MM.1S (cell line): Measurements from ENCODE around the gene DFFB.

Experiments used
- DNase-seq: peaks from one replicate; pipeline ENCODE4 v3.0.0-alpha.2; 2015
- H2AFZ ChIP-seq: fragments of 300-600 bp; sonication (generic); 2 replicates; pipeline ENCODE4 v1.6.0; 2016; ENCODE audit warnings: antibody characterized with exemption, low read length
- H3F3A ChIP-seq: fragments of 300-600 bp; sonication (generic); 2 replicates; pipeline ENCODE4 v1.6.1; 2016; ENCODE audit warnings: mild to moderate bottlenecking, antibody characterized with exemption, low read length, moderate library complexity, mixed read lengths; ENCODE audit not compliant: insufficient read depth
- H3K27ac ChIP-seq: fragments of 300-600 bp; sonication (generic); 2 replicates; pipeline ENCODE4 v1.5.1; 2016; ENCODE audit warnings: mild to moderate bottlenecking, low read length
- H3K27me3 ChIP-seq: fragments of 300-600 bp; sonication (generic); replicated peaks from 2 replicates; pipeline ENCODE4 v1.6.0; 2016; ENCODE audit warnings: low read length; ENCODE audit not compliant: insufficient read depth
- H3K36me3 ChIP-seq: fragments of 300-600 bp; sonication (generic); replicated peaks from 2 replicates; pipeline ENCODE4 v1.6.1; 2016; ENCODE audit warnings: mild to moderate bottlenecking, low read length, mixed read lengths; ENCODE audit not compliant: insufficient read depth
- H3K4me1 ChIP-seq: fragments of 300-600 bp; sonication (generic); 2 replicates; pipeline ENCODE4 v1.6.1; 2016; ENCODE audit warnings: low read length, mixed read lengths
- H3K4me2 ChIP-seq: fragments of 300-600 bp; sonication (generic); 2 replicates; pipeline ENCODE4 v1.6.0; 2016; ENCODE audit warnings: low read depth, low read length
- H3K4me3 ChIP-seq: fragments of 300-600 bp; sonication (generic); 2 replicates; pipeline ENCODE4 v1.5.1; 2016; ENCODE audit warnings: low read length, mixed read lengths
- H3K79me2 ChIP-seq: fragments of 300-600 bp; sonication (generic); 2 replicates; pipeline ENCODE4 v1.6.1; 2016; ENCODE audit warnings: mixed run types, low read length, mixed read lengths
- H3K9ac ChIP-seq: fragments of 300-600 bp; sonication (generic); 2 replicates; pipeline ENCODE4 v1.6.1; 2016; ENCODE audit warnings: low read length, mixed read lengths
- H3K9me2 ChIP-seq: fragments of 300-600 bp; sonication (generic); replicated peaks from 2 replicates; pipeline ENCODE4 v1.6.1; 2016; ENCODE audit warnings: mild to moderate bottlenecking, low read length, mixed read lengths; ENCODE audit not compliant: insufficient read depth
- H3K9me3 ChIP-seq: fragments of 300-600 bp; sonication (generic); replicated peaks from 2 replicates; pipeline ENCODE4 v1.6.1; 2016; ENCODE audit warnings: mild to moderate bottlenecking, low read length, mixed read lengths; ENCODE audit not compliant: insufficient read depth
- H4K20me1 ChIP-seq: fragments of 300-600 bp; sonication (generic); 2 replicates; pipeline ENCODE4 v1.6.1; 2016; ENCODE audit warnings: mild to moderate bottlenecking, low read length, moderate library complexity, mixed read lengths; ENCODE audit not compliant: insufficient read depth
- EZH2 ChIP-seq: fragments of 300-600 bp; sonication (generic); optimal IDR thresholded peaks from 2 replicates; pipeline ENCODE3; 2017; ENCODE audit warnings: low read depth, mild to moderate bottlenecking, antibody characterized with exemption, low read length, mixed read lengths
- EZH2phosphoT487 ChIP-seq: fragments of 300-600 bp; sonication (generic); IDR thresholded peaks from 2 replicates; pipeline ENCODE4 v1.6.1; 2018; ENCODE audit warnings: antibody characterized with exemption, low read length
- TF ChIP-seq, protein P1 (sequence below): fragments of 300-600 bp; sonication (generic); IDR thresholded peaks from 2 replicates; pipeline ENCODE4 v1.5.1; 2016; ENCODE audit warnings: antibody characterized with exemption, low read length, mixed read lengths

Gene DFFB

DNA sequence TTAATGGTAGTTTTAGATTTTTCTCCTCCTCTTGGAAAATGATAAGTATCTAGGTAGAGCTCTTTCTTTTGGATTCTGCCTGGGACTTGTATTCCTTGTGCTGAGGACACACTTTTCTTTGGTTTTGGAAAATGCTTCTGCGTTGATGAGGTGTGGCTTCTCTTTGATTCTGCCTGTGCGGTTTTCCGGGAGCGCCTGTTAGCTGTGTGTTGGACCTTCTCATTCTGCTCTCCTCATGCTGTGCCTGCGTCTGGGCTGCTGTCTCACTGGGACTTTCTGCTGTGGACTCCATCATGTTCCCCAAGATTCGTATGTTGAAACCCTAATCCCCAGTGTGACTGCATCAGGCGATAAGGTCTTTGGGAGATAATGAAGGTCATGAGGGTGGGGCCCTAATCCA is 21.8 kb downstream of the DFFB start:
- Histone ChIP-seq H3K27ac (no peak overlapping the region), H2AFZ (no peak overlapping the region), H3F3A (no peaks in the 10 kb centered on the region), H3K36me3 (no peaks in the 10 kb centered on the region), H3K9me2 (no peaks in the 10 kb centered on the region), H4K20me1 (no peaks in the 10 kb centered on the region), H3K4me1 (no peaks in the 10 kb centered on the region), H3K27me3 (no peaks in the 10 kb centered on the region), H3K4me3 (no peak overlapping the region), H3K79me2 (no peaks in the 10 kb centered on the region), H3K9ac (no peak overlapping the region), H3K4me2 (no peak overlapping the region), H3K9me3 (no peaks in the 10 kb centered on the region)
- no peak for TF ChIP-seq EZH2phosphoT487
- TF ChIP-seq, protein P1, sequence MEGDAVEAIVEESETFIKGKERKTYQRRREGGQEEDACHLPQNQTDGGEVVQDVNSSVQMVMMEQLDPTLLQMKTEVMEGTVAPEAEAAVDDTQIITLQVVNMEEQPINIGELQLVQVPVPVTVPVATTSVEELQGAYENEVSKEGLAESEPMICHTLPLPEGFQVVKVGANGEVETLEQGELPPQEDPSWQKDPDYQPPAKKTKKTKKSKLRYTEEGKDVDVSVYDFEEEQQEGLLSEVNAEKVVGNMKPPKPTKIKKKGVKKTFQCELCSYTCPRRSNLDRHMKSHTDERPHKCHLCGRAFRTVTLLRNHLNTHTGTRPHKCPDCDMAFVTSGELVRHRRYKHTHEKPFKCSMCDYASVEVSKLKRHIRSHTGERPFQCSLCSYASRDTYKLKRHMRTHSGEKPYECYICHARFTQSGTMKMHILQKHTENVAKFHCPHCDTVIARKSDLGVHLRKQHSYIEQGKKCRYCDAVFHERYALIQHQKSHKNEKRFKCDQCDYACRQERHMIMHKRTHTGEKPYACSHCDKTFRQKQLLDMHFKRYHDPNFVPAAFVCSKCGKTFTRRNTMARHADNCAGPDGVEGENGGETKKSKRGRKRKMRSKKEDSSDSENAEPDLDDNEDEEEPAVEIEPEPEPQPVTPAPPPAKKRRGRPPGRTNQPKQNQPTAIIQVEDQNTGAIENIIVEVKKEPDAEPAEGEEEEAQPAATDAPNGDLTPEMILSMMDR = no peak
- TF ChIP-seq EZH2 = no peak
- no peak for DNase-seq

DNA sequence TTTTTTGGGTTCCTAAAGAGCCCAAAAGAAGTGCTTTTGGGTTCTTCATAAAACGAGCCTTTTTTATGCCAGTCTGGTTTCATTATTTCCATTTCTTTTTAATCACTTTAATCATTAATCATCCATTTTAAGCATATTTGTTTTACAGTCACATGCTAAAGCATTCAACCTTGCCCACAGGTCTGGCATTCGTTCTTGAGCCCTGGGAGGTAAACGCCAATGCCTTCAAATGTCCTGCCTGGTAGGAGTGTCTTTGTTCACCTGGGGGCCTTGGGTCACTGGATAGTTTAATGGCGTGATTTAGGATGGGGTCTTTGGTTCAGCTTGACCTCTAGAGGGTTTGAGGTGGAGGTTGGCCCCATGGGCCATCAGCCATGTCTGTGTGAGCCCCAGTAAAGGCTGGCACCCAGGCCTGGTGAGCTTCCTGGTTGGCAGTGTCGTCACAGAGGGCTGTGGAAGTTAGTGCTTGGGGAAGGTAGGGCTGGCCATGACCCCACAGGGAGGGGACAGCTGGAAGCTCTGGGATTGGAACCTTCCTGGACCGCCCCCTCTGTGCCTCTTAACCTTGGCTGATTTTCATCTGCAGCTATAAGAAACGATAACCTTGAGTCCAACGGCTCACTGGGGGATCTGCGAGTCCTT is 22.6 kb downstream of the DFFB start:
- H3K79me2 ChIP-seq = no peaks in the 10 kb centered on the region
- H3K36me3 ChIP-seq = no peaks in the 10 kb centered on the region
- no peak overlapping the region for H3K9ac ChIP-seq
- no peaks in the 10 kb centered on the region for H3K9me2 ChIP-seq
- no peak for TF ChIP-seq EZH2
- TF ChIP-seq, protein P1 = no peak
- no peak for TF ChIP-seq EZH2phosphoT487
- no peak for DNase-seq
- H4K20me1 ChIP-seq = no peaks in the 10 kb centered on the region
- no peak overlapping the region for H3K27ac ChIP-seq
- H3F3A ChIP-seq = no peaks in the 10 kb centered on the region
- H2AFZ ChIP-seq = no peak overlapping the region
- H3K9me3 ChIP-seq = no peaks in the 10 kb centered on the region
- no peak overlapping the region for H3K4me3 ChIP-seq
- H3K4me1 ChIP-seq = no peaks in the 10 kb centered on the region
- H3K27me3 ChIP-seq = no peaks in the 10 kb centered on the region
- H3K4me2 ChIP-seq = no peak overlapping the region

DNA sequence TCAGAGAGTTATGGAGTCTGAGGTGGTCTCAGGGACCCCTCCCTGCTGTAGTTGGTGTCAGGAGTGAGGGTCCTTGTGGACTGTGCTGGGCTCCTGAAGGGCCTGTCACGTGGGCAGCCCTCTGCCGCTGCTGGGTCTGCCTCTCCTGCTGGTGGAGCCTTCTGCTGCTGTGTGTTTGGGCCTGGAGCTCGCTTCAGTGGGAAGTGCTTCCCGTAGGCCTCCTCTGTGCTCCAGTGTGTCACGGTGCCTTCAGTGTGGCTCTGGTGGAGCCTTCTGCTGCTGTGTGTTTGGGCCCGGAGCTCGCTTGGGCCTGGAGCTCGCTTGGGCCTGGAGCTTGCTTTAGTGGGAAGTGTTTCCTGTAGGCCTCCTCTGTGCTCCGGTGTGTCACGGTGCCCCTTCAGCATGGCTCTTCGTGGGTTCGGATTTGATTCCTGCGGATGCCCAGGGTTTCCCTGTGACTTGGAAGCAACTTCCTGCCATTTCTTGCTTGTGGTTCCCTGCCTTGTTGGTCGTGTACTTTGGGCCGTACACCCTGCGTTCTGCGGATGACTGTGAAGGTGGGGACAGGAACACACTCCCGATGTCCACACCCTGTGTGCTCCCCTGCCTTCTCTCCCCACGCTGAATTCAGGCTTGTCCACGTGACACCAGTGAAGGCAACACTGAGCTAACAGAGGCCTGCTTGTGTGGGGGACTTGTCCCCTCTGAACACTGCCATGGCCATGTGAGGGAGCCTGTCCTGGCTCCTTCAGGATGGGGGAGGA is 23.3 kb downstream of the DFFB start:
- no peaks in the 10 kb centered on the region for H3K36me3 ChIP-seq
- no peak overlapping the region for H3K9ac ChIP-seq
- no peak overlapping the region for H2AFZ ChIP-seq
- H4K20me1 ChIP-seq = no peaks in the 10 kb centered on the region
- no peak for DNase-seq
- no peaks in the 10 kb centered on the region for H3K27me3 ChIP-seq
- H3K27ac ChIP-seq = no peak overlapping the region
- no peak overlapping the region for H3K4me2 ChIP-seq
- no peaks in the 10 kb centered on the region for H3K9me2 ChIP-seq
- no peaks in the 10 kb centered on the region for H3K79me2 ChIP-seq
- no peak overlapping the region for H3K4me3 ChIP-seq
- H3K4me1 ChIP-seq = no peaks in the 10 kb centered on the region
- TF ChIP-seq, protein P1 = no peak
- TF ChIP-seq EZH2phosphoT487 (no peak), EZH2 (no peak)
- no peaks in the 10 kb centered on the region for H3K9me3 ChIP-seq
- H3F3A ChIP-seq = no peaks in the 10 kb centered on the region
